Brain pericyte (primary cell): Measurements from ENCODE around the gene GIT2.
"Not testable (repeated sequence)": the region's sequence is repeated elsewhere in the genome, so short reads cannot be mapped to it uniquely, and the experiment has no call there.

Experiments used
- DNase-seq: peaks from one replicate; pipeline ENCODE4 v3.0.0-alpha.2; 2012; ENCODE audit warnings: low read depth, low spot score

GIT2 gene

GRCh38 chr12:109995686-109996482 lies at the start of gene GIT2:
TSS of gene GIT2 (minus strand) at chr12:109996368. CDS start at chr12:109996224, 144 bp downstream.
- peak; percentile 72 for DNase-seq

GRCh38 chr12:110042264-110042663 lies 46.1 kb upstream of the GIT2 start:
- DNase-seq = no peak

GRCh38 chr12:110039085-110039807 lies 43.1 kb upstream of the GIT2 start:
- DNase-seq = no peak

GRCh38 chr12:110038741-110039084 lies 42.5 kb upstream of the GIT2 start:
- DNase-seq = no peak

- DNase-seq = no peak
These were observed 41.1 kb upstream of the GIT2 start for GRCh38 chr12:110037315-110037714.

GRCh38 chr12:110035534-110036104 lies 39.5 kb upstream of the GIT2 start:
- DNase-seq = no peak

GRCh38 chr12:110033888-110034287 lies 37.7 kb upstream of the GIT2 start:
- DNase-seq = no peak

- DNase-seq = no peak
These were observed 33.2 kb upstream of the GIT2 start for GRCh38 chr12:110029290-110029815.

- no peak for DNase-seq
These were observed 32.2 kb upstream of the GIT2 start for GRCh38 chr12:110028323-110028722.

- no peak for DNase-seq
These were observed 27.9 kb upstream of the GIT2 start for GRCh38 chr12:110024051-110024450.

- no peak for DNase-seq
These were observed 27.2 kb upstream of the GIT2 start for GRCh38 chr12:110023059-110023980.

GRCh38 chr12:110020956-110021355 lies 24.8 kb upstream of the GIT2 start:
- no peak for DNase-seq

GRCh38 chr12:110015132-110015531 lies 19.0 kb upstream of the GIT2 start:
- no peak for DNase-seq

- DNase-seq = no peak
These were observed 16.5 kb upstream of the GIT2 start for GRCh38 chr12:110012659-110013058.

GRCh38 chr12:110012137-110012536 lies 16.0 kb upstream of the GIT2 start:
- DNase-seq = no peak

GRCh38 chr12:110010853-110011723 lies 14.9 kb upstream of the GIT2 start:
- DNase-seq = no peak

GRCh38 chr12:110008681-110009398 lies 12.7 kb upstream of the GIT2 start:
- DNase-seq = not testable (repeated sequence)

- no peak for DNase-seq
These were observed 11.7 kb upstream of the GIT2 start for GRCh38 chr12:110007881-110008280.

GRCh38 chr12:110006115-110006514 lies 9.9 kb upstream of the GIT2 start:
- no peak for DNase-seq
